ENCODE results near the gene SH2D3C.

The SH2D3C gene

GRCh38 chr9:127739614-127740330, 38.7 kb downstream of the SH2D3C start:
- no peak for DNase-seq

DNA sequence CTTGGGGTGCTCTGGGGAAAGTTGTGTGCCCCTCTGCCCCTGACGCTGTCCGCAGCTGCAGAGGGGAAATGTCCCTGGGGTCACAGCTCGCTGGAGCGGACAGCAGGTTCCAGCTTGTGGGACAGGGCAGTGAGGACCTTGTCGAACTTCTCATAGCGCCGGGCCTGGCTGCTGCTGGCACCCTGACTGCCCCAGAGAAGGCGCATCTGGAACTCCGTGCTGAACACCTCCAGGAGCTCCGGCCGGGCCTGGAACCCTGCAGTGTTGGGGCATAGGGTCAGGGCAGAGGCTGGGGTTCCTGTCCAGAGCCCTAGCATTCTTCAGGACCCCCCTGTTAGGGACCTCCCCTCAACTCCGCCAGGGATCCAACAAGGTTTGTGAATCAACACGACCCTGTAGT, 39.8 kb downstream of the SH2D3C start:
- no peak for DNase-seq

GRCh38 chr9:127735530-127736185, 42.8 kb downstream of the SH2D3C start:
- no peak for DNase-seq

GRCh38 chr9:127734747-127735529, 43.5 kb downstream of the SH2D3C start, which contains the start of gene TOR2A:
Gene TOR2A, minus strand, starts transcription at chr9:127735294. Its CDS starts 24 bp downstream, at chr9:127735270.
- peak; percentile 99 for DNase-seq

DNA sequence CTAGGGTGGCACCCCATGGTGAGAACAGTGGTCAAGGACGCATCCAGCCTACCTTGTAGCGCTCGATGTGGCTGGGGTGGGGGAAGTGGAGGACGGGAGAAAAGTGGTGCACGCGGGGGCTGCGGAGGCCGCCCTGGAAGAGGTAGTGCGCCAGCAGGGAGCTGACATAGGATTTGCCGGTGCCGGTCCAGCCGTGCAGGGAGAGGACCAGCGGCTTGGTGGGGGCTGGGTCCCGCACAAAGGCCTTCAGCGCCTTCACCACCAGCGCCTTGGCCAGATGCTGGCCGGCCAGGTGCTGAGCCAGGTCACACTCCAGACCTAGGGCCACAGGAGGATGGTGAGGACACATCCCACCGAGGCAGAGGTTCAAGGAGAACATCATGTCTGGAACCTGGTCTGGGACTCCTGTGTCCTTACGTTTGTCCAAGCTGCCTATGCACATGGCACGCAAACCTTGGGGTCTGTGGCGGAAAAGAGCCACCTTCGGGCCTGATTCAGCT, 44.2 kb downstream of the SH2D3C start:
- DNase-seq, result no peak

DNA sequence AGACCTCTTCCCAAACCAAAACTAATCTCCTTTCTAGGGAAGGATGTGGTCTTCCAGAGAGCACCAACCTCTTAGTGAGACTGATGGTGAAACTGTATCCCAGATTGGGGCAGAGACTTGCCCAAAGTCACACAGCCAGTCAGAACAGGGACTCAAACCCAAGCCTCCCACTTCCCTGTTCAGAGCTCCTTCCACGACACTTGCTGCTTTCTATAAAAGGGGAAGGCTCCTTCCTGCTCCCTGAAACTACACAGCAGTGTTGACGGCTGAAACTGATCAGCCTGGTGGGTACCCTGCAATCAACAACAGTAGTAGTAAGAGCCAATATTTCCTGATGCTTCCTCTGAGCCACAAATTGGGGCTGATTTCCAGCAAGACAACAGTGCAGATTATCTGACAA, 44.9 kb downstream of the SH2D3C start:
- DNase-seq, result no peak

GRCh38 chr9:127732444-127732843, 46.0 kb downstream of the SH2D3C start:
- no peak for DNase-seq

DNA sequence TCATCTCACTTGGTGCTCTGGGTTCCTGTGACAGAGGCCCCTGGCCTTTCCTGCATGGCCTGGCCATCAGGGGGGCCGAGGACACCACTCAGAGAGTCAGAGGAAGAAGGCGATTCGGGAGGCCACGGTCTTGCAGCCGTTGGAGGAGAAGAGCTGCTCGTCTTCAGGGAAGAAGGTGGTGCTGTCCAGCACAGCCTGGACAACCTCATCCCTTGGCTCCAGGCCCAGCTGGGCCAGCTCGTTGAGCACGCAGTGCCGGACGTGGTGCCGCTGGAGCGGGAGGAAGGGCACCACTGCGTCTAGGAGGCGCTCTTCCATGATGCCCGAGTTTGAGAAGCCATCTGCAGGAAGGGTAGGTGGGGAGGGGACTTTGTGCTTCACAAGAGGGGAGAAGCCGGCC, 46.5 kb downstream of the SH2D3C start:
- no peak for DNase-seq

- no peak for DNase-seq
Measured at GRCh38 chr9:127730799-127731410, 47.6 kb downstream of the SH2D3C start.

DNA sequence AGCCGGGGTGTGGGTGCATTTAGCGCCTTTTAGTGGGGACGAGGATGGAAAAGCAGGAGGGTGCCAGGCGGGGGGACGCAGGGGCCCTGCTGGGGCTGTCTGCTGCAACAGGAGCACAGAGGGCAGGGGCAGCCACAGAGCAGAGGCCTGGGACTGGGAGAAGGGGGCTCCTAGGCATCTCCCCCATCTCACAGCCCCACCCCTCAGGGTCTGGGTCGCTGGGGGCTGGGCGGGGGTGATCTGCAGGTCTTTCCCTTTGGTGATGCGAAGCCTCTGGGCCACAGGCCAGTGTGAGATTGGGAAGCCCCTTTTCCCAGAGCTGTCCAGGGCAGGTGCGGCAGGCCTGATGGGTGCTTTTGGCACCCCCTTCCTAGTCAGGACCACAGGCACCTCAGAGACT, 48.2 kb downstream of the SH2D3C start:
- DNase-seq, result no peak

DNA sequence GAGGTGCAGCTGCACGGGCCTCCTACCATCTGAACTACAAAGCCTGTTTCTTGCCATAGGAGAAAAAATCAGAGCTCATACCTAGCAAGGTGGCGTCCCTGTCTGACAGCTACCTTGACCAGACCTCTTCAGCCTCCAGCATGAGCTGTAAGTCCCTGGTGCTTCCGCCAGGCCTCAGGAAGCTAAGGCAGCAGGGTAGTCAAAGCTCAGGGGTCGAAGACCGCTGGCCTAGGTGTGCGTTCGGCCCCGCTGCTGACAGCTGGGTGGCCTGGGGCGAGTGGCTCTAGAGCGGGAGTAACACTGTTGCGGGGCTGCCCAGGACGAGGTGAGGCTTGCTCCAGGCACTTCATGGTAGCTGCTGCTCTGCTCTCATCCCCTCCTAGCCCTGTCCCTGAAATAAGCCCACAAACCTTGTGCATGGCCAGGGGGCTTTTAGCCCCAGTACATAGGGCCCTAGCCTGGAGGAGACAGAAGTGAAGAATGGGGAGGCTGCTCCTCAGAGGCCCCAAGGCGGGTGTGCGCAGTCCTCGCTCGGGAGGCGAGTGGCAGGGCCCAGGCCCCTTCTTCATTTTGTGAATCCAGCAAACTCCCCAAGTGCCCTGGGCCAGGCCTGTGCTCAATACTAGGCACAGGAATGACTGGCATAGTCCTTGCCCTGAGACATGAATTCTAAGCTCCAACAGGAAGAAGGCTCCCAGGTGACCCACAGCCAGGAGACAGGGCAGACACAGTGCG, 48.8 kb downstream of the SH2D3C start:
- no peak for DNase-seq

DNA sequence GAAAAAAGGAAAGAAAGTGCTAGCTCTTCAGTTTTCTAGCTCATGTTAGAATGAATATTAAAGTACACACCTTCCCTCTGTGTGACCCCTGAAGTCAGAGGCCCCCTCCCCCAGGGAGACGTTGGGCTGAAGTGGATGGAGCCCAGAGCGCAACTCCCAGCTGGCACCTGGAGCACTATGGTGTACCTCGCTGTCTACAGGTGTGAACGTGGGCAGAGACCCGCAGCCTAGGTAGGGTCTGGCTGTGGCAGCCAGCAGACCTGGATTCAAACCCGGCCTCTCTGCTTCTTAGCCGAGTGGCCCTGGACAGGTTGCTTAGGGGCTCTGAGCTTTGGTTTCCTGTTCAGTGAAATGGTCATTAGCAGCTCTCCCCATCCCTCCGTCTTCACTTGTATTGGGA, 49.7 kb downstream of the SH2D3C start:
- no peak for DNase-seq

DNA sequence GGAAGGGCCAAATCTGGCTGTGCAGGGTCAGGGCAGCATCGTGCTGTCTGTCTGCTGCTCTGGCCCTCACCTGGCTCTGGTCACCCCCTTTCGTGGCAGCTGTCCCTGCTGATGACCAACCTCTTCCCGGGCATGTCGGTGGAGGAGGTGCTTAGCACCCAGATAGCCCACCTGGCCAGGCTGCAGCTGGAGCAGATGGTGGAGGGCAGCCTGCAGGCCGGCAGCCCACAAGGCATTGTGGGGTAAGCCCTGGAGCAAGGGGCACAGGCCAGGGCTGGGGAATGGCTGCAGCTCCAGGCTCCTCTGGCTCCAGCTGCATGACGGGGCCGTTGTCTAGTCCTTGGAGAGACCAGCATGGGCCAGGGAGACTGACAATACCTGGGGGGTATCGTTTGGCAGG, 51.6 kb downstream of the SH2D3C start:
- DNase-seq, result no peak

- no peak for DNase-seq
Measured at GRCh38 chr9:127724012-127724411, 54.5 kb downstream of the SH2D3C start.

- no peak for DNase-seq
Measured at GRCh38 chr9:127723444-127723843, 55.0 kb downstream of the SH2D3C start.

GRCh38 chr9:127723013-127723412, 55.5 kb downstream of the SH2D3C start:
- DNase-seq, result no peak

- no peak for DNase-seq
Measured at GRCh38 chr9:127722055-127722745, 56.3 kb downstream of the SH2D3C start.

DNA sequence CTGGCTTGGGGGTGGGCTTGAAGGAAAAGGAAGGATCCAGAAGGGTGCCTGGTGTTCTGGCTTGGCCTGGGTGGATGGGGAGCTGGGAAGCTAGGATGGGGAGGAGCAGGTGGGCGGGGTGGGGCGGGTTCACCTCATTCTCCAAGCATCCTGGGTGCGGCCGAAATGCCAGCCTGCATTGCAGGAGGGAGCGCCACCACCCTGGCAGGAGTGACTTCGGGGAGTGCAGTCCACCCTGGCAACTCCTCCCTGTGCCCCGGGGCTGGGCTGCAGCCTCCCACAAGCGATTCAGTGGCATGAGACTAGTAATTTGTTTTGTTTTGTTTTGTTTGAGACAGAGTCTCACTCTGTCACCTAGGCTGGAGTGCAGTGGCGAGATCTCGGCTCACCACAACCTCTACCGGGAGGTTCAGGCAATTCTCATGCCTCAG, 57.1 kb downstream of the SH2D3C start:
- no peak for DNase-seq

DNA sequence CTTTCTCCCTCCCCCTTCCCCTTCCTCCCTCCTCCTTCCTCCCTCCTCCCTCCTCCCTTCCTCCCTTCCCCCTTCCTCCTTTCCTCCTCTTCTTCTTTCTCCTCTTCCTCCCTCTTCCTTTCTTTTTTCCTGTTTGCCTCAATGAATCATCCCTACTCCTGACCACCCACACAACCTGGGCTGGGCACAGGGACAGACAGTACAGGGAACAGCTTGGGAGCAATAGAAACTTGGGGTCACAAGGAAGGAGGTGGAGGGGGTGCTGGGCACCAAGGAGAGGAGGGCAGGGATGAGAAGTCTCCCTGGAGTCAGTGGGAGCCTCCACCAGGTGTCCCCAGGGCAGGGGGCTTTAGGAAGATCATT, 57.6 kb downstream of the SH2D3C start:
- DNase-seq, result no peak

DNA sequence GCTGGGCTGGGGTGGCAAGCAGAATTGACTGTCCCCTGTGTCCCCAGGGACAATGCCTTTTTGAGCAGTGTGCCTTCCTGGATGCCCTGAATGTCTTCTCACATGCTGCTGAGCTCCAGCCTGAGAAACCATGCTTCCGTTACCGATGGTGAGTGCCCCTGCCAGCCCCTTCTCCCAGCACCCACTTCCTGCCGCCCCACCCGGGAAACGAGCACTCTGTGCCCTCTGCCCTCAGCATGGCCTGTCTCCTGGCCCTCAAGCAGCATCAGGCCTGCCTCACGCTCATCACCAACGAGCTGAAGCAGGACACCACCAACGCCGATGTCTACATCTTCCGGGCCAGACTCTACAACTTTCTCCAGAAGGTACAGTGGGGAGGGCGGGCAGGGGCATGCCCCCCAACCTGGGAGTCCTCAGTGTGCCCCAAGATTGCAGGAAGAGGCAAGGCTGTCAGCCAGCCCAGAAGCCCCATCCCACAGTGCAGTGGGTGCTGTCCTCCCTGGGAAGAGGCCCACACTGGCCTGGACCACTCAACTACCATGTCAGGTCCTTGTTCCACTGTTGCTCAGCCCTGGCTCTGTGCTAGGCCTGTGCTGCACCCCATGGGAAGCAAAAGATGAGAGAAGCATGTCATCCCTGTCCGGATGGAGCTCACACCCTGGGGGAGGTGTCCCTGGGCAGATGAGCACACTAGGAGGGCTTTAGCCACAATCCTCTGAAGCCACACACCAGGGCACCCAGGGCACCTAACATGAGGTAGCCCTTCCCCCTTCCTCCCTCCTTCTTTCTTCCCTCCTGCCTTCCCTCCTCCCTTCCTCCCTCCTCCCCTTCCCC, 58.2 kb downstream of the SH2D3C start:
- peak; percentile 40 for DNase-seq

GRCh38 chr9:127717766-127718165, 60.7 kb downstream of the SH2D3C start:
- no peak for DNase-seq

Data from stimulated activated CD8-positive, alpha-beta memory T cell treated with anti-CD3 and anti-CD28 coated beads, Interleukin-4, amount 100 ng/mL, for 48 hours (primary cell).